ENCODE data around the gene SERINC1.

The SERINC1 gene

DNA sequence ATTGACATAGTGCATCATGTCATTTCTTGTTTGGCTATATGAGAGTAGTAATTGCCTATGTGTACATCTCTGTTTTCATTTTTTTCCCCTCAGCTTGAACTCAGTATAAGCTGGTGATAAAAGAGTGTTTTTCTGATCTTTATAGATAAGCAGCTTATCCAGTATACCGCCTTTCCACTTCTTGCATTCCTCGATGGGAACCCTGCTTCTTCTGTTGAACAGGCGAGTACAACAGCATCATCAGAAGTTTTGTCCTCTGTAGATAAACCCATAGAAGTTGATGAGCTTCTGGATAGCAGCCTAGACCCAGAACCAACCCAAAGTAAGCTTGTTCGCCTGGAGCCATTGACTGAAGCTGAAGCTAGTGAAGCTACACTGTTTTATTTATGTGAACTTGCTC, 39.8 kb downstream of the SERINC1 start:
- no peak for DNase-seq

DNA sequence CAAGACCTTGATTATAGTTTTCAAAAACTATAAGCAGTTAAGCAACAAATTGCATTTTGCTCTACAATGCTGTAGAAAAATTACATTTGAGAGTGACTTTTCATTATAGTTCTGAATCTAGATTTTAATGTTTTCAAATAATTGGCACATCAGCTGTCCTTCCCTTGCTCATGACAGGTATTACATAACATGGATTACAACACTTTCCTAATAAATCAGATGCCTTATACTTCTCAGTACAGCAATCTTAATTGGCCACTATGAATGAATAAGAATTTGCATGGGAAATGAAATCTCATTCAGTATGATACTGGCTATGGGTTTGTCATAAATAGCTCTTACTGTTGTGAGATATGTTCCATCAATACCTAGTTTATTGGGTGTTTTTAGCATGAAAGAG, 42.3 kb downstream of the SERINC1 start:
- DNase-seq, result no peak

DNA sequence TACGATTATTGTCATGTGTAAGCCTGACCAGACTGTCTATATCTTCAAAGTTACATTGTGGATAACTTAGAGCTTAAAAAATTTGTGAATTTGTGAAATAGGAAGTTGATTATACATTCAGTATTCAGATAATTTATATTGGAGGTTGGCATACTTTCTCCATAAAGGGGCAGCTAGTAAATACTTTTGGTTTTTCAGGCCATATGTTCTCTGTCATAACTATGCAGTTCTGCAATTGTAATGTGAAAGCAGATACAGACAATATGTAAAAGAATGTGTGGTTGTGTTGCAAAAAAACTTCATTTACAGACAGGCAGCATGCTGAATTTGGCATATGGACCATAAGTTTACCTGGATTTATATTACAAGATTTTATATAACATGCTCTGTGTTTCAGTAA, 42.8 kb downstream of the SERINC1 start:
- DNase-seq, result no peak

DNA sequence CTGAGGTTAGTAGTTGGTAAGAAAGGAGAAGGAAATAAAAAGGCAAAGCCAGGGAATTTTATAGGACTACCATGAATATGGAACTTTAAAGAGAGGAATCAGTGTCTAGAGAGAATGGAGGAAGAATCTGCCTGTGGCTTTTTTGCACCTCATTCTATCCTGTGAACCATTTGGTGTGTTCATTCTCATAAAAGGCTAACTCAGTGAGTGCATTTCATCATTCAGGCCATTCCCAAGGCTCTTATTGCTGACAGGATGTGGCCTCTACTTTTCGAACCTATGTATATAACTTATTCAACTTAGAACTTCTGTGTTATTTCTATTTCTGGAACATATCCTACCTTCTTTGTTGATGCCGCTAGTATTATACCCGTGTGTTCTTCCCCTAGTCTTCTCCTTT, 45.0 kb downstream of the SERINC1 start:
- no peak for DNase-seq

DNA sequence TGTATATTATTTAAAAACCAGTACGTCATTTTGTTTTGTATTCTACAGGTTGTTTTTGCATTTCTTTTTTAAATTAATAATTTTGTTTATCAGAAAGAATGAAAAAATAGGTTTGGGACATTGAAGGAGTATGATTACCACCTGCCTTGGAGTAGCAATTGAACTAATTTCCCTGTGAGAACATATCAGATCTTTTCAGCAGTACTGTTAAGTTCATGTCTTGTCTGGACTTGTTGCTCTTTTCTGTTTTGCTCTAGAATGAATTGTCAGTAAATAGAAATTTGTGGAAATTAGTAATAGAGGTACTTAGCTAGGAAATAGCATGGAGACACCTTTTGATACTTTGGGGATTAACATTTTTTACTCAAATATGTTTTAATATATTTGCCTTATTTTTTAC, 47.9 kb downstream of the SERINC1 start:
- DNase-seq, result no peak

DNA sequence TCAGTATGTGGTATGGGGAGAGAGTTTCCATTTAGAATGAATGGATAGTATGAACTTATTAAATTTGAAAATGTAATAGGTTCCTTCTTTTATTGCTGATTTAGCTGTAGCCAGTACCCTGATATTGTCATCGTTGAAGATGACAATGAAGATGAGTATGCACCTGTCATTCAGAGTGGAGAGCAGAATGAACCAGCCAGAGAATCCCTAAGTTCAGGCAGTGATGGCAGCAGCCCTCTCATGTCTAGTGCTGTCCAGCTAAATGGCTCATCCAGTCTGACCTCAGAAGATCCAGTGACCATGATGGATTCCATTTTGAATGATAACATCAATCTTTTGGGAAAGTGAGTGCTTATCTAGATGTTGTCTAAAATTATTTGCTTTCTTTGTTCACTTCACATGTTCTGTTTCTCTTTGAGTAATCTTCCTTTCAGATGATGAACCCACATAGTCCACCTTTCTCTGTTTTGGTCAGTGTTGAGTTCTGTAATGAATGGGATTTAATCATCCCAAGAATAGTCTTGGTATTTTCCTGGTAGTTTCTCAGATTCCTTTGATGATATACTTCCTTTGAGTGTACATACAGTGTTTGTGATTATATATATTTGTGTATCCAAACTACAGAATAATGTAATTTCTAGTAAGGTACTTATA, 48.9 kb downstream of the SERINC1 start:
- no peak for DNase-seq

DNA sequence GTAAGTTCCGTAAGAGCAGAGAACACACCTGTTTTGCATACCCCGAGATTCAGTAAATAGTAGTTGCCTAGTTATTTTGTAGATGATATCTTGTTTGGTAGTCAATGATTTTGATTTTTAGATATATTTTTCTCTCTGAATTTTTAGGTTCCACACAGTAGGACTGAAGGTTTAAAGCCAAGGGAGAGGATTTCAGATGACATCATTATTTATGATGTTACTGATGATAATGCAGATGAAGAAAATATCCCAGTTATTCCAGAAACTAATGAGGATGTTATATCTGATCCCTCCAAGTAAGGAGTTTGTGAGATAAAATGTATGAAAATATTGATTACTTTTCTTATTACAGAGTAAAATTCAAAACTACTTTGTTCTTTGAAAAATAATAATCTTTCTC, 49.6 kb downstream of the SERINC1 start:
- no peak for DNase-seq

DNA sequence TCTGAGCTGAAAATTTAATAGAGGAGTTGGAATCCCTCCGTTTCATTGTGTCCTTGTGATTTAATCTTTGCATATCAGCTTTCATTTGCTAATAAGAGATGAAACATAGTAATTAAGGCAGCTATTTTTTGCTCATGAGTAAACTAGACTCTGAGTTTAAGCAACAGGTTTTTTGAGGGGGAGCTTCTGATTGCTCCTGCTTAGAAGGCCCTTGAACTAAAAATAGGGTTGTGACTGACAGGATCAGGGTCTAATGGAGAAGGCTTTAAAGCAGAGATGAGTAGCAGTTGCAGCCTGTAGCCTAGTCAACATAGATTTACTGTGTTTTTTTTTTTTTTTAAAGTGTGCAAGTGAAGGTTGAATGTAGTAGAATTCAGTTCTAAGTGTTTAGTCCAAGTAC, 54.8 kb downstream of the SERINC1 start:
- no peak for DNase-seq

DNA sequence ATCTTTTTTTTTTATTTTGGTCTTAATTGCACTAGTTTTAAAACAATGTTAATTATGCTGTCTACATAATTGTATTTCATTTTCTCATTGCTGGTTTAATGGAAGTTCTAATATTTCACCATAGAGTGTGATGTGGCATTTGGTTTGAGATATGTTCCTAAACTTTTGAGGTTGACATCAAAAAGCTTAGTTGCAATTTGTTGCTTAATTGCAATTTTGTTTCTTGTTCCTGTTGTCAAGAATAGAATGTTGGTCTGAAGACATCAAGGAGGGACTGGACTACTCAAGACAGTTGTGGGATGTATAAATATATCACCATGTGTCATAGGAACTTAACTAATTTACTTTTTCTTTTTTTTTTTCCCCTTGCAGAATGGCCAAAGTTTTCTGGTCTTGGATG, 59.6 kb downstream of the SERINC1 start:
- DNase-seq, result no peak

DNA sequence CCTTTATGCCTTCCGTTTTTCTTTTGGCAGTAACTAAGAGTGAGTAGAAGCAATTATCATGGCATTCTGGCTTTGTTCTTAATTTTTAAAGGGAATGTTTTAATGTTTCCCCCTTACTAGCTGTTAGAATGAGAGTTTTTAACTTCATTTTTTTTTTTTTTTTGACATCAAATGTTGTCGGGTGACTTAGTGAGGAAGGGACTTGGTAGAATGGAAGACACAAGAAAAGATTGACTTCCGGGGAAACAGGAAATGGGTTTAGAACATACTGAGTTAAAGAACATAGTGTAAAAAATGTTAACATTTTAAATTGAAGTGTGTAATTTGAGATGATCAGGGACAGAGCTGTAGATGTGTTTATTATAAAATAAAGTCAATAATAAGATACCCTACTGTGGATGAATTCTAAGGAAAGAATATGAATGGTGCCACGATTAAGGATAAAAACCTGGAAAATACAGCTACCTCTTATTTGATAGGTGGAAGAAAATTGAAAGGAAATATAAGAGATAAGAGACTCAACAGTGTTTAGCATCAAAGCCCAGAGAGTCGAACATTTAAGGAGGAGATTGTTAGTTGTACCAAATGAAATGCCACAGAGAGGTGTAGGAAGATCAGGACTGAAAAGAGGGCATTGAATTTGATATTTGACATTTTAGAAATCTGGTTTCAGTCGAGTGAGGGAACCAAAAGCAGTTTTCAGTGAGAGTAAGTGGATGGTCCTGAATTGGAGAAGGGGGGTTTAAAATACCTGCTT, 62.7 kb downstream of the SERINC1 start:
- no peak for DNase-seq

DNA sequence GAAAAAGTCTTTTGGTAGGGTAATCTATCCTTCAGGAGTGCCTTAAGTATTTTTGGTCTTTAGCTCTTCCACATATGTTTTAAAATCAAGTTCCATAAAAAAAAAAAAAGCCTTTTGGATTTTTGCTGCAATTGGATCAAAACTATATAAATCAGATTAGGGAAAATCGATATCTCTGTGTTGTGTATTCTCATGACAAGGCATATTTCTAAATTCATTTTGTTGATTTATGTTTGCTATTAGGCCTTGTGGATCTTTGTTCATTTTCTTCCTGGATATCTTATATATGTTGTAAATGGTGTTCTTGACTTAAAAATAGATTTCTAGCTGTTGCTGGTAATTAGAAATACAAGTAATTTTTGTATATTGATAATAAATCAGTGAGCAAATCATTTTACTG, 63.4 kb downstream of the SERINC1 start:
- DNase-seq, result no peak

DNA sequence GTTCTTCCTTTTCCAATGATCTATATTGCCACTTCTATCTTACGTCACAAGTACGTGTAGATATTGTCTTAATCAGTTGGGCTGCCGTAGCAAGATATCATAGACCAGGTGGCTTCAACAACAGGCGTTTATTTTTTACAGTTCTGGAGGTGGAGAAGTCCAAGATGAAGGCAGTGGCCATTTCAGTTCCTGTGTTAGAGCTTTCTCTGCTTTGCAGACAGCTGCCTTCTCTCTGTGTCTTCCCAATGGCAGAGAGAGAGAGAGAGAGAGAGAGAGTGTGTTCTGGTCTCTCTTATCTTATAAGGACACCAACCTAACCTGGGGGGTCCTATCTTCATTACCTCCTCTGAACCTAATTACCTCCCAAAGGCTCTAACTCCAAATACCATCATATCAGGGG, 63.9 kb downstream of the SERINC1 start:
- no peak for DNase-seq

DNA sequence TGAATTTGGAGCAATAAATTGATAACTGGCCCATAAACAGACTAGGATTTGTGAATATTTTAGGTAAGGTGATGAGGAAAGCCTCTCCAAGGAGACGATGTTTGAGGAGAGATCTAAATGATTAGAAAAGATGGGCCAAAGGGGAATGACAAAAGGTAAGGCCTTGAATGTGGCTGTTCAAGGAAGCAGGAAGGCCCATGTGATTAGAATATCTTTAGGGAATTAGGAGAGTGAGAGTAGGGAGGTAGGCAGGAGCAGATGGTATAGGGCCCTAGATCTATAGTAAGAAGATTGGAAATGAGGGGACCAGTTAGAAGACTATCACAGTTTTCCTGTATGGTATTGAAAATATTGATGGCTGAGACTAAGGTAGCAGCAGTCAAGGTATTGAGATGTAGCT, 65.4 kb downstream of the SERINC1 start:
- DNase-seq, result no peak

DNA sequence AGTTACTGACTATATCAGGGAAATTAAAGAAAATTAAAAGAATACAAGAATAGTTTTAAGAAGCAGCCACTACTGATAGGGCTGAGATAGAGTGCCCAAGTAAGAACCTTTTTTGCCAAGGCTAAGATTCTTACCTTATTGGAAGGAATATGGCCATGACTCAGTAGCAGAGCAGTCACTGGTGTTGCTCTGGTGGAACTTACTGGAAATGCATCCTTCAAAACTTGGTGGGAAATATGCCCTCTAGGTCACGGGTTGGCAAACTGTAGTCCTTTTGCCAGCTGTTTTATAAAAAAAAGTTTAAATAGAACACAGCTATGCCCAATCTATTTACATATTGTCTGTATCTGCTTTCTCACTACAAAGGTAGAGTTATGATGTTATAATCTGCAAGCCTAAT, 66.2 kb downstream of the SERINC1 start:
- DNase-seq, result no peak

DNA sequence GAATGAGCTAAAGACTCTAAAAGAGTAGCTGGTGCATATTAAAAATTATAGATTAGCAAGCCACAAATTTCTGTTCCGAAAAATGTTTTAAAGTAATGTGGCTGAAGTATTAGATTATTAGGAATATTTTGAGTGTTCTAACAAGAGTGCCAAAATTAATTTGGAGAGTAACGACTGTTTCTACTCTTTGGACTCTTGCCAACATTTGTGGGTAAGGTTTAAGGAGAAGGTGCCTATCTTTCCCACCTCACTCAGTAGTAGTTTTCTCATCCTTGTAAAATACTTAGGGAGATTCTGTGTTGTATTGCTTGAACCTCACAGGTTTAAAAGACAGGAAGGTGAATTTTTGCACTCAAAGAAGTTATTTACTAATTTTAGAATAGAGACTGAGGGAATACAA, 67.2 kb downstream of the SERINC1 start:
- no peak for DNase-seq

DNA sequence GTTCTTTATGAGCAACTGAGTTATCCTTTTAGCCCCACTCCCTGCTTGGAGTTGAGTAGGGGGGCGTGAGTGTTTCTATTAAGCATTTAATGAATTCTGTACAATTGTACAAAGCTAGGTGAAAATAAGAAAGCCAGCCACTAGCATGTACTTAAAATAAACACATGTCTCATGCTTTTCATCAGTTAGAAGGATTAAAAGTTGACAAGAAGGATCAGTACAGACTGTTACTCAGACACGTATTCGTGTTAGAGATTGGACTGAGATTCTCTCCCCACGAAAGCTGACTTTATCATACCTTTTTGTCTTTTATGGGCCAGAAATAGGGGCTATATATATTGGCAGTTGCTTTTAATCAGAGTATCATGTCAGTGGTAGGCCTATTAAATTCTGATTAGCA, 70.5 kb downstream of the SERINC1 start:
- no peak for DNase-seq

DNA sequence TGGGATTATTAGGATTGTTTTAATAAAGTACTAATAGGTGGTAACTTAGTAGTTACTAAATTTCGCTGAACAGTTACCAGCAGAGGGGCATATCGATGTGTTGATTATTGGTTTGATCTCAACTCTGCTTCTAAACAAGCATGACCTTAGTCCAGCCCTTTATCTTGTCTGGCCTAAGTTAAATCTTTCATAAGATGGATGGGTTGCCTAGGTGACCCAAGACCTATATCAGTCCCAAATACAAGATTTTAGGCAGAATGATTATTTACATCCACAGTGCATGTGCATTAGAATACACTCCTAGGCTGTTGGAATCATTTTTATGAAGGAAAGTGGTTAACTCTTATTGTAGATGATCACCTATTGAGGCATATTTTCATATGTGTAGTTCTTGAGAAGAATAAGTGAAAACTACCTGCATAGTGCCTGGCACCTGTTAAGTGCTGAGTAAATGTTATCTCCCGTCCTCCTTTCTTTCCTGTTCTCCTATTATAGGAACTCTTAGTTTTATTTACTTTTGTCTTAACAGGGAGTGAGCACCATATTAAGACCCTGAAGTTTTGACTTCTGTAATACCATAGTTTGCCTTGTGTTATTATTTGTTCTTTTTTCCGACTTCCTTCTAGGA, 71.0 kb downstream of the SERINC1 start:
- DNase-seq, result no peak

DNA sequence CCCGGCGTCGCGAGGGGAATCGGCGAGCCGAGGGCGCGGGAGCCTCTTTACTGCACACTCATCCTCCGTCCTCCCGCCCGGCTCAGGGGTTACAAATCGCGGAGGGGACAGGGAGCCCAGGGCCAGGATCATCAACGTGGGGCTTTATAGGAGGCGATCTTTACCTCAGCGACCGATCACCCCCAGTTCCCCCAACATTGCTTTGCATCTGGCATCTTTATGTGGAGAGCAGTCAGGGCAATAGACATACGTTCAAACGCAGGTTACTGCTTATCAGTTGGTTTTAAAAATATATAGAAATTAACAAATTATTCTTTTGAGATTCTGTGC, 71.5 kb downstream of the SERINC1 start:
- DNase-seq, result peak in 1 of 2 experiments; percentile 56

DNA sequence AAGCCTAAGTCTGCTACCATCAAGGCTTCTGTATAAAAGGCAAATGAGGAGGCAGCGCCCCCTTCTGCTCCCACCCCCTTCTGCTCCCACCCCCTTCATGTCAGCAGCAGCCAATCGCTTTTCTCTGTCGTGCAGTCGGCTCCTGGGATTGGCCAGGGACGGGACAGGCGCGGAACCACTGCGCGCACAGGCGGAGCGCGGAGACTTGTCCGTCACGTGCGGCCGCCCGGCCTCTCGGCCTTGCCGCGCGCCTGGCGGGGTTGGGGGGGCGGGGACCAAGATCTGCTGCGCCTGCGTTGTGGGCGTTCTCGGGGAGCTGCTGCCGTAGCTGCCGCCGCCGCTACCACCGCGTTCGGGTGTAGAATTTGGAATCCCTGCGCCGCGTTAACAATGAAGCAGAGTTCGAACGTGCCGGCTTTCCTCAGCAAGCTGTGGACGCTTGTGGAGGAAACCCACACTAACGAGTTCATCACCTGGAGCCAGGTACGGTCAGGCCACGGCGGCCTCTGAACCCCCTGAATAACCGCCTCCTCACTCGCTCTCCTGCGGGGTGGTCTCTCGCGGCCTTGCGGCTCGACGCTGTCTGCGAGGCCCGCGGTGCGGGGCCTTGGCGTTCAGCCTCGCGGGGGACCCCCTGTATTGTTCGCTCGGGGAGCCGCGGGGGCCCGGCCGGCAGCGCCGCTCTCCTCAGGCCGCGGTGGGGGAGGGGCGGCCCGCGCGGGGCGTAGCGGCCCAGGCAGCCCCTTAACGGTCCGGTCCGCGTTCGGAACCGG, 72.1 kb downstream of the SERINC1 start, which contains the start of gene HSF2:
Gene HSF2 (plus strand): TSS at position 305 of the 773 bp plus-strand sequence. CDS start 86 bp downstream, at position 391.
- DNase-seq, result peak; percentile 92 to 94

DNA sequence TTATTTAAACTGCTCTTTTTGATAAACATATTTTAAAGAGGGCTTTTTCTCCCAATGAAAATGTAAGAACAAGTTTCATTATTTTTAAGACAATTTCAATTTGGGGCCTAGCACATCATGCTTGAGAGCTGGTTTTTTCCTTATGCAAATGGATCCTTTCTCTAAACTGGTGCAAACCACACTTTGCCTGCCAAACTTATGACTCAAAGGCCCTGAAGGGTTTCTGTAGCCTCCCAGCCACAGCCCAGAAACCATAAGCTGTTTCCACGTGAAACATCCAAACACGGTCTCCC, 72.6 kb downstream of the SERINC1 start:
- DNase-seq, result no peak

DNA sequence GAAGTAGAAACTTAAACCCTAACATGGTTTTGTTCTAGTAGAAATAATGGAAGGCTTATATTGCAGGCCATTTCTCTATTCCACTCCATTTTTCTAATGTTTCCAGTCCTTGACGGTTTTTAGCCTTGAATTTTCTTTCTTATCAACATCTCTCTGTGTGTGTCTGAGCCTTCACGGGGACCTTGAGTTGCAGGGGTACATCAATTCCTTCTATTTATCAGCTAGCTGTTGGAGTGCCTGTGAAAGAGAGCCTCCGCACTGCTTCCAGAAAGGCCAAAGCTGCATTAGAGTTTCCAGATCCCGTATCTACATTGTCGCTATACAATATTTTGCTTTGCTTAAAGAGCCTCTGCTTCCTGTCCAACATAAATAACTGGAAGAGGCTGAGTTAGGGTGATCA, 77.6 kb downstream of the SERINC1 start:
- no peak for DNase-seq

DNA sequence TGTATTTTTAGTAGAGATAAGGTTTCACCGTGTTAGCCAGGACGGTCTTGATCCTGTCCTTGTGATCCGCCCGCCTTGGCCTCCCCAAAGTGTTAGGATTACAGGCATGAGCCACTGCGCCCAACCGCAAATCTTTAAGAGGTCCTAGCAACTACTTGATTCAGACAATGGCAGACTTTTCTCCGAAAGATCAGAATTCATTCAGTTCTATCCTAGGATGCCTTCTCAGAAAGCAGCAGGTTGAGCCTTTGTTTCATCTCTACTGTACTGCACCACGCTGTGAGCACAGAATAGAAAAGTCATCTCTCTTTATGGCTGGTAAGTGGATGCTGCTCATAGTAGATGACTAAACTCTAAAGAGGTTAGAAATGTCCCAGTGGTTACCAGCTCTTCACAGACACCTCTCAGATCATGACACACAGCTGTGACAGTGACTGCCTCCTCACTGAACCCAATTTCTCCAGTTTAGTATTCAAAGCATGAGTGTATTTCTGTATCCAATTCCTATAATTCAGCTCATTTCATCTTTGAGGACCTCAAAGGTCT, 78.2 kb downstream of the SERINC1 start:
- peak; percentile 26 to 31 for DNase-seq
